Suprapubic skin (tissue), 4 donors: ENCODE measurements around the gene PQBP1. TPM values are rescaled to one million over a fixed set of nuclear protein-coding genes. Genes with fewer than 3 reads are reported as not detected.

Source experiments
- DNase-seq, 2 donors: peaks; one replicate each; pipeline ENCODE4 v3.0.0-alpha.2; 2019; ENCODE audit warnings: low spot score in 2 of 2
- H3K27ac ChIP-seq: fragments of 200-600 bp; sonication (generic); one replicate; pipeline ENCODE4 v1.5.1; 2019
- H3K27me3 ChIP-seq: fragments of 200-600 bp; sonication (generic); one replicate; pipeline ENCODE4 v1.5.1; 2019
- H3K36me3 ChIP-seq: fragments of 200-600 bp; sonication (generic); one replicate; pipeline ENCODE4 v1.5.1; 2019
- H3K4me1 ChIP-seq: fragments of 200-600 bp; sonication (generic); one replicate; pipeline ENCODE4 v1.5.1; 2019
- H3K4me3 ChIP-seq: fragments of 200-600 bp; sonication (generic); one replicate; pipeline ENCODE4 v1.5.1; 2019; ENCODE audit warnings: mild to moderate bottlenecking
- H3K9me3 ChIP-seq: fragments of 200-600 bp; sonication (generic); one replicate; pipeline ENCODE4 v1.5.1; 2019
- CTCF ChIP-seq, 2 donors: fragments of 200-600 bp in 1 of 2; fragments of 450-650 bp in 1 of 2; sonication (generic) in 1 of 2; IDR thresholded peaks; one replicate each; pipeline ENCODE4 v1.5.1; 2016 to 2019; ENCODE audit warnings: antibody characterized with exemption in 2 of 2, mild to moderate bottlenecking in 1 of 2, moderate library complexity in 1 of 2
- EP300 ChIP-seq: sonication (generic); formaldehyde crosslinking; IDR thresholded peaks from one replicate; pipeline ENCODE4 v1.6.1; 2017; ENCODE audit warnings: antibody characterized with exemption
- POLR2A ChIP-seq, 2 donors: fragments of 450-650 bp; IDR thresholded peaks; one replicate each; pipeline ENCODE4 v1.6.1; 2017; ENCODE audit warnings: antibody characterized with exemption in 2 of 2, mild to moderate bottlenecking in 2 of 2, moderate library complexity in 2 of 2
- POLR2AphosphoS5 ChIP-seq, 3 donors: sonication (generic); formaldehyde crosslinking; IDR thresholded peaks; one replicate each; pipeline ENCODE4 v1.6.1; 2017; ENCODE audit warnings: antibody characterized with exemption in 3 of 3
- WGBS: methylation state at CpG from one replicate; pipeline ENCODE4 v1.1.5; 2018; 5-methylcytosine and 5-hydroxymethylcytosine counted together
- total RNA-seq, 4 donors: library from RNA; depleted of rRNA; stranded (reverse); fragments of >200 nt; gene quantifications; one replicate each; pipeline ENCODE4 v1.1.0, GENCODE V29; 2016

The PQBP1 gene
- total RNA-seq, 4 donors from 2014 or later: 51.8 to 88.3 (median 71.9) TPM

GRCh38 chrX:48890934-48891401, 6.8 kb upstream of the PQBP1 start:
- peak in 1 of 2 donors; percentile 69 for DNase-seq
- H3K4me3 ChIP-seq: peak overlapping the region; percentile 69
- H3K4me1 ChIP-seq: peaks cover 5% of the 10 kb centered on the region
- H3K27ac ChIP-seq: peak overlapping the region; percentile 81
- no peaks in the 10 kb centered on the region for H3K9me3 ChIP-seq
- H3K36me3 ChIP-seq: peaks cover 9% of the 10 kb centered on the region
- H3K27me3 ChIP-seq: no peaks in the 10 kb centered on the region
- 32% methylated on average over 32 of the region's 35 CpGs for WGBS
- no peak for TF ChIP-seq POLR2A (IDR thresholded peaks at IDR 0.05)
- TF ChIP-seq POLR2AphosphoS5 (IDR thresholded peaks at IDR 0.05): no peak
- TF ChIP-seq CTCF (IDR thresholded peaks at IDR 0.05): no peak
- TF ChIP-seq EP300: no peak

- Histone ChIP-seq H3K4me1 (peaks cover 11% of the 10 kb centered on the region), H3K36me3 (peaks cover 9% of the 10 kb centered on the region), H3K9me3 (no peaks in the 10 kb centered on the region), H3K27ac (peak overlapping the region; percentile 81), H3K4me3 (peak overlapping the region; percentile 69), H3K27me3 (no peaks in the 10 kb centered on the region)
- DNase-seq: peak; percentile 91
- no peak for TF ChIP-seq EP300
- peak; percentile 20 to 50 for TF ChIP-seq CTCF (IDR thresholded peaks at IDR 0.05)
- 28% methylated on average over 16 of the region's 68 CpGs for WGBS
Observed at GRCh38 chrX:48891402-48892288, 6.1 kb upstream of the PQBP1 start.

- H3K9me3 ChIP-seq: no peaks in the 10 kb centered on the region
- TF ChIP-seq EP300 (no peak), CTCF (IDR thresholded peaks at IDR 0.05) (no peak), POLR2AphosphoS5 (IDR thresholded peaks at IDR 0.05) (no peak), POLR2A (IDR thresholded peaks at IDR 0.05) (no peak)
- no peak overlapping the region for H3K27ac ChIP-seq
- H3K36me3 ChIP-seq: peaks cover 9% of the 10 kb centered on the region
- no peak for DNase-seq
- no peaks in the 10 kb centered on the region for H3K27me3 ChIP-seq
- 83% methylated on average over 4 of the region's 4 CpGs for WGBS
- H3K4me1 ChIP-seq: peaks cover 13% of the 10 kb centered on the region
- no peak overlapping the region for H3K4me3 ChIP-seq
Observed at GRCh38 chrX:48892896-48893295, 4.8 kb upstream of the PQBP1 start.

- no peak overlapping the region for H3K4me3 ChIP-seq
- peaks cover 13% of the 10 kb centered on the region for H3K4me1 ChIP-seq
- H3K27me3 ChIP-seq: no peaks in the 10 kb centered on the region
- no peak overlapping the region for H3K27ac ChIP-seq
- 86% methylated on average over 10 of the region's 16 CpGs for WGBS
- peak in 1 of 2 donors; percentile 55 for DNase-seq
- H3K9me3 ChIP-seq: no peaks in the 10 kb centered on the region
- TF ChIP-seq POLR2A (IDR thresholded peaks at IDR 0.05) (no peak), POLR2AphosphoS5 (IDR thresholded peaks at IDR 0.05) (no peak), CTCF (IDR thresholded peaks at IDR 0.05) (no peak), EP300 (no peak)
- H3K36me3 ChIP-seq: peaks cover 9% of the 10 kb centered on the region
Observed at GRCh38 chrX:48893556-48894348, 4.0 kb upstream of the PQBP1 start.

GRCh38 chrX:48894891-48895290, 2.8 kb upstream of the PQBP1 start:
- peaks cover 9% of the 10 kb centered on the region for H3K36me3 ChIP-seq
- H3K9me3 ChIP-seq: no peaks in the 10 kb centered on the region
- H3K27me3 ChIP-seq: no peaks in the 10 kb centered on the region
- 77% methylated on average over 6 of the region's 6 CpGs for WGBS
- H3K4me3 ChIP-seq: no peak overlapping the region
- TF ChIP-seq EP300 (no peak), POLR2AphosphoS5 (IDR thresholded peaks at IDR 0.05) (no peak), POLR2A (IDR thresholded peaks at IDR 0.05) (no peak), CTCF (IDR thresholded peaks at IDR 0.05) (no peak)
- H3K4me1 ChIP-seq: peaks cover 13% of the 10 kb centered on the region
- no peak overlapping the region for H3K27ac ChIP-seq
- peak in 1 of 2 donors; percentile 35 for DNase-seq
